Activated CD4-positive, alpha-beta memory T cell treated with anti-CD3 and anti-CD28 coated beads, Interleukin-2, amount 10 ng/mL, durations not matched to agents 7 days and 5 days (primary cell): ENCODE results near the gene ADAMTS17. TPM values are rescaled to one million over a fixed set of nuclear protein-coding genes. Genes with fewer than 3 reads are reported as not detected.
"Not testable (repeated sequence)": the region's sequence is repeated elsewhere in the genome, so short reads cannot be mapped to it uniquely, and the experiment has no call there.

Experiments used
- CTCF ChIA-PET: fragments of 350-600 bp; sonication (Branson Sonifier 250); formaldehyde crosslinking; loops from one replicate; lab custom pipeline; 2021; ENCODE audit warnings: antibody characterized with exemption, inconsistent platforms; lab: Charles Lee
- POLR2A ChIA-PET: fragments of 350-600 bp; sonication (Branson Sonifier 250); formaldehyde crosslinking; loops from one replicate; lab custom pipeline; 2021; ENCODE audit warnings: antibody characterized with exemption; lab: Charles Lee
- DNase-seq: peaks from one replicate; pipeline ENCODE4 v3.0.0-alpha.2; 2020
- H3K27ac Mint-ChIP-seq: one replicate; pipeline ENCODE4 v1.8.0; 2021; ENCODE audit warnings: mild to moderate bottlenecking, mixed read lengths
- H3K27me3 Mint-ChIP-seq: one replicate; pipeline ENCODE4 v1.8.0; 2021; ENCODE audit warnings: mixed read lengths
- H3K36me3 Mint-ChIP-seq: one replicate; pipeline ENCODE4 v1.8.0; 2021; ENCODE audit warnings: low read depth, mixed read lengths
- H3K4me1 Mint-ChIP-seq: one replicate; pipeline ENCODE4 v1.8.0; 2021; ENCODE audit warnings: mixed read lengths
- H3K4me3 Mint-ChIP-seq: one replicate; pipeline ENCODE4 v1.8.0; 2021; ENCODE audit warnings: mild to moderate bottlenecking, mixed read lengths
- H3K9me3 Mint-ChIP-seq: one replicate; pipeline ENCODE4 v1.8.0; 2021; ENCODE audit warnings: mixed read lengths
- total RNA-seq, 2 experiments: library from RNA; stranded (reverse); gene quantifications; one replicate each; pipeline ENCODE4 v1.2.3, GENCODE V29; 2021

ADAMTS17 gene
- total RNA-seq, 2 experiments from 2014 or later: 0.38 to 0.68 TPM

DNA sequence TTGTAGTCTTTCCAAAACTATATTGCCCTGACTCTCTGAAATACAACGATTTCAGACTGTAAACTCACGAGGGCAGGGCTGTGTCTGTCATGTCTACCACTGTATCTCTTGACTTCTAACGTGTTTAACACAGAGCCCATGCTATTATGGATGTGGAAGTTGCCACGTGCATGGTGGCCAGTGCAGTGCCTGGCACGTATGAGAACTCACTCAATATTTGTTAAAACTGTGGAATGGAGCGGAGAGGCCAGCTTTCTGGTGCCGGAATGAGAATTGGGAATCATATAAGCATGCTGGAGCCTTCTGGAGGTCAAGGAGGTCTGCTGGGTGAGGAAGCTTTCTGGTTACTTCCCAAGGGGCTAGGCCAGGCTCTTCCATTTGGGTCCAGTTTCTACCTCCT is 387.9 kb downstream of the ADAMTS17 start:
- Mint-ChIP-seq H3K9me3 (no peaks in the 10 kb centered on the region), H3K27ac (no peak overlapping the region), H3K4me3 (no peak overlapping the region), H3K36me3 (no peaks in the 10 kb centered on the region), H3K4me1 (no peaks in the 10 kb centered on the region), H3K27me3 (peaks cover 6% of the 10 kb centered on the region)
- ChIA-PET CTCF (no interaction called here), POLR2A (no interaction called here)
- no peak for DNase-seq

DNA sequence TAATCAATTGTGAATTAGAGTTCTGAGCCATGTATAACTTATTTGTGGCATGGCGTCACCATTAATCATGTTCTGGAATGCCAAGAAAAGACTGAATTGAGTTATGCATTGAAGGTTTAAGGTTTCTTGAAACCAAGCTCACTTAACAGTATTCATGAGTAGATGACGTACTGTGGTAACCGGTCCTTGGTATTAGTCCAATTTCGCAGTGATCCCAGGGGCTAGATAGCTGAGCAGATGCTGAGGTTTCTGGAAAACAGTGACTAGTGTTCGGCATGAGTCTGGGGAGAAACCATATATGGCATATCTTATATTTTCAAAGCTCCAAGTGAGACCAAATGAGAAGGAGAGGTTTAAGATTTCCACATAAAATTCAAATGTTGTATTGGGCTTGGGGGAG is 390.3 kb downstream of the ADAMTS17 start:
- Mint-ChIP-seq H3K4me3 (no peak overlapping the region), H3K4me1 (no peaks in the 10 kb centered on the region), H3K27me3 (no peaks in the 10 kb centered on the region), H3K27ac (no peak overlapping the region), H3K36me3 (no peaks in the 10 kb centered on the region), H3K9me3 (peaks cover 3% of the 10 kb centered on the region)
- DNase-seq: no peak
- CTCF ChIA-PET: no interaction called here
- POLR2A ChIA-PET: no interaction called here

DNA sequence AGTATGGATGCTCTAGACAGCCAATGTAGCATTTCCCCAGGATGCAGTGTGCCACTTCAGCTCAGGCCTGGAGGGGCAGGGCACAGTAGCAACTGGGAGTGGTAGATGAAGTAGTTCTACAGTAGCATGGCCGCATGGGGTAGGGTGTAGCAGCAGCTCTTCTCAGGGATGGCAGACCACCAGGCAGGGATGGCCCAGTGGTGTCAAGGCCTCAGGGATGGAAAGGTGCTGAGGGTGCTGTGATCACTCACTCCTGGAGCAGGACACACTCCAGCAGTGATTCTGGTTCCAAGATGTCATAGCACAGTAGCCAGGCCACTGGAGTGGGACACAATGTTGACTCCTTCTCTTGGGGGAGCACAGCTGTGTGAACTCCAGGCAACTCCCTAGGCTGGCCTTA is 397.6 kb downstream of the ADAMTS17 start:
- no peak for DNase-seq
- POLR2A ChIA-PET: no interaction called here
- Mint-ChIP-seq H3K27ac (no peak overlapping the region), H3K4me3 (no peak overlapping the region), H3K4me1 (no peaks in the 10 kb centered on the region), H3K36me3 (peaks cover 4% of the 10 kb centered on the region), H3K27me3 (peaks cover 2% of the 10 kb centered on the region), H3K9me3 (peaks cover 13% of the 10 kb centered on the region)
- CTCF ChIA-PET: no interaction called here

DNA sequence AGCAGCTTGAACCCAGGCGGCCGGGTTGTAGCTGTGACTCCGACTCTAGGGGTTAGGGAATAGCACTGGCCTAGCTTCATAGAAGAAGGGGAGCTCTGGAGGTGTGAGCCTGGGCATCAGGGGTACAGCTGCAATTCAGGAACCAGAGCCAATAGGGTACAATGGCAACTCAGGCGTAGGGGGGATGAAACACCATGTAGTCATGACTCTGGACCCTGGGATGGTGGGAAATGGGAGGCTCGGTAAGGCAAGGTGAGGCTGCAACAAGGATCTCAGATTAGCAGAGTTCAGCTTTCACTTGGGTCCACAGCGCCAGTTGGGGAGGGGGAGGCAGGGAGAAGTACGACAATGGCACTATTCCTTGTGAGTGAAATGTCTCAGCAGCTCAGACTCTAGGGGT is 398.3 kb downstream of the ADAMTS17 start:
- H3K4me1 Mint-ChIP-seq: no peaks in the 10 kb centered on the region
- H3K4me3 Mint-ChIP-seq: no peak overlapping the region
- H3K27ac Mint-ChIP-seq: no peak overlapping the region
- peaks cover 4% of the 10 kb centered on the region for H3K36me3 Mint-ChIP-seq
- POLR2A ChIA-PET: no interaction called here
- CTCF ChIA-PET: no interaction called here
- peaks cover 13% of the 10 kb centered on the region for H3K9me3 Mint-ChIP-seq
- no peak for DNase-seq
- H3K27me3 Mint-ChIP-seq: peaks cover 2% of the 10 kb centered on the region

DNA sequence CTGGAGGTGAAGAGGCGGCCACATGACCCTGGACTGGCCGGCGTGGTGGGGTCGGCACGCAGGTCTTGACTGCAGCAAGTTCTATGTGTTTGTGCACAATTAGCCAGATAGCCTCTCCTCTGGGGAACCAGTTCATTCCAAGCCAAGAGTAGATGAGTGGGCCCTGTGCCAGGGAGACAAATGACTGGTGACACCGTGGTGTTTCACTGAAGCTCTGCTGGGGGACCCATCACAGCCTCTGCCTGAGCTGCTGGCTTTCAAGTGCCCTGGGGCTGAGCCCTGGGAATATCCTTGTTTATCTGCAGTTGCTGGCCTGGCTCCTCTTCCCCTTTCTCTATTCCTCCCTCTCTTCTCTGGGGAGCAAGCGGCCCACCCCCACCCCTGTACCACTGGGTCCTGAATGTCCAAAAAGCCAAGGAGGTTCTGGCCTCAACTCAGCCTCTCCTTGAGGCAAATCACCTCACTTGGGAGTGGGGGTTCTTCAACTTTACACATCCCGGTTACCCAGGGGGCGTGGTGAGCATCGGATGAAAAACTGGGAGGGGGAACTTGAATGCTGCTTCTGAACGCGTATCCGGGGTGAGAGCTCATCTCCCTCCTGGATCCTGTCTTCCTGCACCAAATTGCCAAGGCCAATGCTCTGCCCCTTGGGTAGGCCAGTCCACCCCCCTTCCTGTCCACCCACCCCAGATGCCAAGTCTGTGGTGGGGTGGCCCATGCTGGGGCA is 408.9 kb downstream of the ADAMTS17 start:
- Mint-ChIP-seq H3K36me3 (no peaks in the 10 kb centered on the region), H3K27ac (no peak overlapping the region)
- CTCF ChIA-PET: interaction anchor here (1.3 kb wide), 1 partner anchor 1076 kb away, joined by 3 read pairs; no protein-coding TSS in a partner anchor

DNA sequence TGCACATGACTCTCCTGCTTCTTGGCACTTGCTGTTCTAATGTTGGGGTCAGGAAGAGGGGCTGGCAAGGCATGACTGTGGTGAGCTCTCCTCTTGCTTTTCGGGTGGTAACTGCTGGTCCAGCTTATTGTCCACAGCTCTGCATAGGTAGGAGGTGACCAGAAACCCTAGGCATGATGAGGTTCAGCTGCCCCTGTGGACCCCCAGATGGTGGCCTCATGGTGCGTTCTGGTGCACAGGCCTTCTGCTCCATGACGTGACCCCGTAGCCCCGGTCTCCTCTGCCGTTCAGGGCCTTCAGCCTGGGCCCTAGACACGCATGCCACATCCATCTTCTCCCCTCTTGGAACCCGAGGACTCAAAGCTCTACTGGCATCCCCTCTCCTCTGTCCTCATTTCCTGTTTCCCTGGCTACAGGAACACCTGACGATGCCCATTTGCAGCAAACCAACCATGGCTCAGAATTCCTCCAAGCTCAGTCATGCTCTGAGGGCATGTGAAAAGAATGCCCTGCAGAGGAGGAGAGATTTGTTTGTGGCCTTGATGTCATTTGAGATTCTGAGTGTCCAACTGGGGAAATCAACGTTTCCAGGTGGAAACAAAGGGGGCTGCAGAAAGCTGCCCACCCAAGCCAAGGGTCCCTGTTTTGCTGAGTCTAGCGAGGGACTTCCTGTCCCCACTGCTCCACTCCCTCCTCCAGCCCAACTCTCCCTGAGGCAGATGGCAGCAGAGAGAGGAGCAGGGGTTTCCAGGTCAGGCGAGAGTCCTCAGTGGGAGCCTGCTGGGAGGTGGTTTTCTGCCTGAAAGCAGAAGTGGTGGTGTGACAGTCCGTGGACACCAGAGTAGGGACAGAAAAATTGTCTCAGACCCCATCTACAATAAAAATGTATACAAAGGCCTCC is 409.8 kb downstream of the ADAMTS17 start:
- ChIA-PET CTCF (interaction anchor here (1.0 to 1.3 kb wide), 2 partner anchors 418 to 1076 kb away, joined by 3 to 5 read pairs; no protein-coding TSS in a partner anchor), POLR2A (interaction anchor here (0.7 kb wide), 2 partner anchors 10 to 670 kb away, joined by 3 read pairs; partner anchors contain the start of genes ASB7 and LINS1)
- Mint-ChIP-seq H3K4me1 (peaks cover 7% of the 10 kb centered on the region), H3K27ac (no peak overlapping the region), H3K9me3 (no peaks in the 10 kb centered on the region), H3K4me3 (no peak overlapping the region), H3K36me3 (no peaks in the 10 kb centered on the region), H3K27me3 (peaks cover 8% of the 10 kb centered on the region)
- no peak for DNase-seq

More for the DNA sequence above, 408.9 kb downstream of the ADAMTS17 start:
- Mint-ChIP-seq H3K9me3 (no peaks in the 10 kb centered on the region), H3K27me3 (peaks cover 8% of the 10 kb centered on the region), H3K4me3 (no peak overlapping the region), H3K4me1 (peaks cover 7% of the 10 kb centered on the region)
- DNase-seq: no peak
- POLR2A ChIA-PET: no interaction called here

DNA sequence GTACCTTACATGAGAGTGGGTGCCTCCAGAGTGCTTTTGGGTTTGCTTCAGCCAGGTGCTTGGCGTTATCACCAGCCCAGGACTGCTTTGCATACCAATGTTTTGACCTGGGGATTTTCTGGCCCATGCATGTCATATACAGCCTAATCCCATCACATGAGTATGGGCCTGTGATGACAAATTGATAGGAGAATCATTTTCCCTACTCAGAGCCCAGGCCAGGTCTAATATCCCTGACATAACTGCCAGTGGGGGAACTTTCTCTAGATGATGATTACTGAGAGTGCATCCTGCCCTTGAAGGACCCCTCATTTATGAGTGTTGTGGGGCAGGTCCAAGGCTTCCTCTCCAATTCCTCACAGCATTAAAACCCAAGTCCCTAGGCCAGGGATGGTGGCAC is 411.1 kb downstream of the ADAMTS17 start:
- Mint-ChIP-seq H3K27ac (no peak overlapping the region), H3K4me1 (peaks cover 11% of the 10 kb centered on the region), H3K27me3 (peaks cover 8% of the 10 kb centered on the region), H3K36me3 (no peaks in the 10 kb centered on the region), H3K9me3 (no peaks in the 10 kb centered on the region), H3K4me3 (no peak overlapping the region)
- no peak for DNase-seq
- CTCF ChIA-PET: no interaction called here
- POLR2A ChIA-PET: interaction anchor here (0.6 kb wide), 1 partner anchor 558 kb away, joined by 3 read pairs; no protein-coding TSS in a partner anchor

DNA sequence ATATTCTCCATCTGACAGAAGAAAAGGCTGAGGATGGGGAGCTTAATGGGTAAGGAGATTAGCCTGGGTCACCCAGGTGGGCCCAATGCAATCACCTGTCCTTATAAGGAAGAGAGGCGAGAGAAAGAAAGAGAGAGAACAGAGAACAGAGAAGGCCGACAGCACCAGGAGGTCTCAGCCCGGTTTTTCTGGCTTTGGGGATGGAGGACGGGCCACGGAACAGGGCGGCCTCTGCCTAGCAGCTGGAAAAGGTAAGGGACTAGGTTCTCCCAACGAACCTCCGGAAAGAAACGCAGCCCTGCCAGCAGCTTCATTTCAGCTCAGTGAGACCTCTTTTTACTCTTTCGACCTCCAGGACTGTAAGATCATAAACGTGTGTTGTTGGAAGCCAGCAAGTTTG is 412.5 kb downstream of the ADAMTS17 start:
- DNase-seq: no peak
- ChIA-PET CTCF (interaction anchor here (1.3 to 2.0 kb wide), 4 partner anchors 401 to 669 kb away, joined by 3 to 24 read pairs (median 8); no protein-coding TSS in a partner anchor), POLR2A (interaction anchor here (0.9 kb wide), 1 partner anchor 413 kb away, joined by 4 read pairs; the partner anchor contains the start of gene ADAMTS17)
- Mint-ChIP-seq H3K4me1 (peaks cover 14% of the 10 kb centered on the region), H3K36me3 (no peaks in the 10 kb centered on the region), H3K27me3 (peaks cover 10% of the 10 kb centered on the region), H3K4me3 (peak overlapping the region; percentile 18), H3K27ac (no peak overlapping the region), H3K9me3 (no peaks in the 10 kb centered on the region)

DNA sequence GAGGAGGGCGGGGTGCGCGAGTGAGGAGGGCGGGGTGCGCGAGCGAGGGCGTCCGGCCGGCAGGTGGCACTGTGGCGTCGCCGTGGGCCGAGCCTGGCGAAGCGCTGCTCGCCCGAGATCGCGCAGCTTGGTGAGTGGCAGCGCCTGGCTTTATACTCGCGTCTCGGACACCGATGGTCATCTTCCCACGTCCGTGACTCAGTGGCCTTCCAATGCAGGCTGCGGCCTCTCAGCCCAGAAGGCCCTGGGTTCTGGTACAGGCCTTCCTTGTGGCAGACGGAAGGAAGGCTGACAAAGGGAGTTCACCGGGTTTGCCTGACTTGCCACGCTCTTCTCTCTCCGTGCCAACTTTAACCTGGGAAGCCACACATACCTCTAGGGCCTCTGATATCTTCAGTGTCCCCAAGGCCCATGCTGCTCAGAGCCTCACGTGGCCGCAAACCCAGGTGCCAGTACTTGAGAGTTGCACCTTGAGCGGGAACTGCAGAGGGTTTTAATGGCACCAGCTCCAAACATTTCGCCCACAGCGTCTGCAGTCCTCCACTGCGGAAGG is 413.3 kb downstream of the ADAMTS17 start:
- H3K9me3 Mint-ChIP-seq: no peaks in the 10 kb centered on the region
- peak; percentile 86 for DNase-seq
- peak overlapping the region; percentile 76 for H3K27ac Mint-ChIP-seq
- no peaks in the 10 kb centered on the region for H3K36me3 Mint-ChIP-seq
- peak overlapping the region; percentile 79 for H3K4me3 Mint-ChIP-seq
- peaks cover 14% of the 10 kb centered on the region for H3K4me1 Mint-ChIP-seq
- POLR2A ChIA-PET: interaction anchor here (0.9 to 1.0 kb wide), 2 partner anchors 410 to 414 kb away, joined by 4 read pairs; partner anchors contain the start of gene ADAMTS17
- peaks cover 14% of the 10 kb centered on the region for H3K27me3 Mint-ChIP-seq
- CTCF ChIA-PET: interaction anchor here (0.6 to 2.0 kb wide), 5 partner anchors 401 to 1078 kb away, joined by 3 to 24 read pairs (median 5); no protein-coding TSS in a partner anchor

DNA sequence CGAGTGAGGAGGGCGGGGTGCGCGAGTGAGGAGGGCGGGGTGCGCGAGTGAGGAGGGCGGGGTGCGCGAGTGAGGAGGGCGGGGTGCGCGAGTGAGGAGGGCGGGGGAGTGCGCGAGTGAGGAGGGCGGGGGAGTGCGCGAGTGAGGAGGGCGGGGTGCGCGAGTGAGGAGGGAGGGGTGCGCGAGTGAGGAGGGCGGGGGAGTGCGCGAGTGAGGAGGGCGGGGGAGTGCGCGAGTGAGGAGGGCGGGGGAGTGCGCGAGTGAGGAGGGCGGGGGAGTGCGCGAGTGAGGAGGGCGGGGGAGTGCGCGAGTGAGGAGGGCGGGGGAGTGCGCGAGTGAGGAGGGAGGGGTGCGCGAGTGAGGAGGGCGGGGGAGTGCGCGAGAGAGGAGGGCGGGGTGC is 415.2 kb downstream of the ADAMTS17 start:
- ChIA-PET CTCF (interaction anchor here (0.5 to 2.2 kb wide), 4 partner anchors 11 to 424 kb away, joined by 3 to 12 read pairs (median 3); no protein-coding TSS in a partner anchor), POLR2A (interaction anchor here (1.3 kb wide), 1 partner anchor 194 kb away, joined by 7 read pairs; the partner anchor contains the start of gene LYSMD4)
- not testable (repeated sequence) for H3K36me3 Mint-ChIP-seq, H3K9me3 Mint-ChIP-seq, H3K27ac Mint-ChIP-seq, H3K4me3 Mint-ChIP-seq, DNase-seq
- Mint-ChIP-seq H3K4me1 (peaks cover 14% of the 10 kb centered on the region), H3K27me3 (peaks cover 23% of the 10 kb centered on the region)

DNA sequence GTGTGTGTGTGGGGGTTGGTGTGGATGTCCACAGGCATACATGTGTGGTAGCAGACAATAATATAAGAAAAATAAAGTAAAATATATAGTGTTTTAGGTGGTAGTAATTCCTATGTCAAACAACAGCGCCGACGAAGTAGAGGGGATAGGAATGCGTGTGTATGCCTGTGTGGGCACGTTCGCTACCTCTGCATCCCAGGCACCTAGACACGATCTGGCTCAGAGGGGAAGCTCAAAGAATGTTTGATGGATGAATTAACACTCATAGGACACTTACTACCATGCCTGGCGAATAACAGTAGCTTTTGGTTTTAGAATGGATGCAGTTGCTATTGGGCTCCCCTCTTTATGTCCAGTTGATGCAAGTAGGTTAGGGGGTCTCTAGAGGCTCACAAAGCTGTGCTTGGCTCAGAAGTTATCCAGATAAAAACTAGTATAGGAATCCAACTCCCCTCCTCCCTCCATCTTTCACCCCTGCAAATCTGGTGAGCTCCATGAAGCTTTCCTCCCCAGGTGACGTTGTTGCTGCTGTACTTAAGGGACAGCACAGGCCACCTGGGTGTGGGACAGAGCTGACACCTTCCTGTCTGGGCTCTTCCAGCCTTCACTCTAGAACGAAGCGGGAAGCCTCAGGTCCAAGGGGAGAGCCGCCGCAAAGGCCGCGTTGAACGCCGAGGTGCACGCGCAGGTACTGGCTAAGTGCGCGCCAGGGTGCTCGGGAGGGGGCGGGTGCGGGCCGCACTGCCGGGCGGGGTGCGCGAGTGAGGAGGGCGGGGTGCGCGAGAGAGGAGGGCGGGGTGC is 415.9 kb downstream of the ADAMTS17 start:
- H3K4me1 Mint-ChIP-seq: peaks cover 14% of the 10 kb centered on the region
- DNase-seq: peak; percentile 85
- peaks cover 27% of the 10 kb centered on the region for H3K27me3 Mint-ChIP-seq
- H3K9me3 Mint-ChIP-seq: no peaks in the 10 kb centered on the region
- ChIA-PET POLR2A (interaction anchor here (1.3 kb wide), 1 partner anchor 193 kb away, joined by 7 read pairs; the partner anchor contains the start of gene LYSMD4), CTCF (interaction anchor here (0.5 to 2.2 kb wide), 8 partner anchors 11 to 424 kb away, joined by 3 to 12 read pairs (median 3); no protein-coding TSS in a partner anchor)
- no peaks in the 10 kb centered on the region for H3K36me3 Mint-ChIP-seq
- H3K27ac Mint-ChIP-seq: peak overlapping the region; percentile 82
- peak overlapping the region; percentile 77 for H3K4me3 Mint-ChIP-seq
